OCI-LY3 (cell line): Measurements from ENCODE around the gene GAPT.

Experiments used
- H2AFZ ChIP-seq: fragments of 200-600, 300-600 bp; shearing (Covaris generic); 2 replicates; pipeline ENCODE4 v1.6.0; 2014; ENCODE audit warnings: antibody characterized with exemption, low read depth, low read length
- H3K27ac ChIP-seq: fragments of 200-600, 300-600 bp; sonication (generic); 2 replicates; pipeline ENCODE4 v1.5.1; 2014; ENCODE audit warnings: mild to moderate bottlenecking, low read length, moderate library complexity, mixed read lengths
- H3K27me3 ChIP-seq: fragments of 200-600, 300-600 bp; sonication (generic); 2 replicates; pipeline ENCODE4 v1.6.1; 2014; ENCODE audit warnings: low read depth, low read length, mixed read lengths
- H3K36me3 ChIP-seq: fragments of 200-600, 300-600 bp; sonication (generic); replicated peaks from 2 replicates; pipeline ENCODE3; 2014; ENCODE audit warnings: low read depth, low read length, mixed read lengths
- H3K4me1 ChIP-seq: fragments of 300-600, 200-600 bp; sonication (generic); 2 replicates; pipeline ENCODE4 v1.6.1; 2014; ENCODE audit warnings: low read length, mixed read lengths
- H3K4me2 ChIP-seq: fragments of 200-600, 300-600 bp; sonication (generic); 2 replicates; pipeline ENCODE4 v1.6.1; 2014; ENCODE audit warnings: low read length, mixed read lengths
- H3K4me3 ChIP-seq: fragments of 300-600, 200-600 bp; sonication (generic); 2 replicates; pipeline ENCODE4 v1.5.1; 2014; ENCODE audit warnings: antibody characterized with exemption, mild to moderate bottlenecking, low read length, moderate library complexity
- H3K79me2 ChIP-seq: fragments of 300-600, 200-600 bp; shearing (Covaris generic); 2 replicates; pipeline ENCODE4 v1.6.1; 2014; ENCODE audit warnings: mild to moderate bottlenecking, low read length, mixed read lengths
- H3K9ac ChIP-seq: fragments of 300-600, 200-600 bp; shearing (Covaris generic); 2 replicates; pipeline ENCODE4 v1.6.0; 2014; ENCODE audit warnings: mild to moderate bottlenecking, low read length, moderate library complexity
- H3K9me3 ChIP-seq: fragments of 200-600, 300-600 bp; shearing (Covaris generic); 2 replicates; pipeline ENCODE4 v1.6.1; 2014; ENCODE audit warnings: low read length, mixed read lengths; ENCODE audit not compliant: insufficient read depth
- H4K20me1 ChIP-seq: fragments of 200-600, 300-600 bp; sonication (generic); 2 replicates; pipeline ENCODE4 v1.6.1; 2016; ENCODE audit warnings: low read length, mixed read lengths; ENCODE audit not compliant: insufficient read depth
- CTCF ChIP-seq: fragments of 200-600, 300-600 bp; sonication (generic); IDR thresholded peaks from 2 replicates; pipeline ENCODE4 v1.5.1; 2014; ENCODE audit warnings: antibody characterized with exemption, low read length, low read depth
- EZH2phosphoT487 ChIP-seq: fragments of 200-600 bp; shearing (Covaris generic); IDR thresholded peaks from 2 replicates; pipeline ENCODE4 v1.6.1; 2018; ENCODE audit warnings: antibody characterized with exemption, mixed run types, low read depth

GAPT gene

GRCh38 chr5:58450018-58450417 lies 41.2 kb upstream of the GAPT start:
- no peaks in the 10 kb centered on the region for H3K9me3 ChIP-seq
- H3K4me1 ChIP-seq: no peaks in the 10 kb centered on the region
- no peak overlapping the region for H3K9ac ChIP-seq
- H3K4me2 ChIP-seq: no peak overlapping the region
- H3K27me3 ChIP-seq: no peaks in the 10 kb centered on the region
- TF ChIP-seq CTCF (no peak), EZH2phosphoT487 (no peak)
- H4K20me1 ChIP-seq: no peaks in the 10 kb centered on the region
- H3K27ac ChIP-seq: no peak overlapping the region
- H3K4me3 ChIP-seq: no peak overlapping the region
- H3K36me3 ChIP-seq: no peaks in the 10 kb centered on the region
- no peak overlapping the region for H2AFZ ChIP-seq
- no peaks in the 10 kb centered on the region for H3K79me2 ChIP-seq

GRCh38 chr5:58450811-58451629 lies 40.2 kb upstream of the GAPT start:
- no peak overlapping the region for H3K27ac ChIP-seq
- H3K4me1 ChIP-seq: no peaks in the 10 kb centered on the region
- H3K27me3 ChIP-seq: no peaks in the 10 kb centered on the region
- H3K4me3 ChIP-seq: no peak overlapping the region
- TF ChIP-seq EZH2phosphoT487: no peak
- no peak for TF ChIP-seq CTCF
- no peaks in the 10 kb centered on the region for H3K9me3 ChIP-seq
- no peaks in the 10 kb centered on the region for H3K79me2 ChIP-seq
- no peak overlapping the region for H3K9ac ChIP-seq
- H3K36me3 ChIP-seq: no peaks in the 10 kb centered on the region
- no peak overlapping the region for H2AFZ ChIP-seq
- no peak overlapping the region for H3K4me2 ChIP-seq
- H4K20me1 ChIP-seq: no peaks in the 10 kb centered on the region

- TF ChIP-seq EZH2phosphoT487 (no peak), CTCF (no peak)
- no peaks in the 10 kb centered on the region for H3K27me3 ChIP-seq
- H2AFZ ChIP-seq: no peak overlapping the region
- H3K4me2 ChIP-seq: no peak overlapping the region
- H3K27ac ChIP-seq: no peak overlapping the region
- no peaks in the 10 kb centered on the region for H4K20me1 ChIP-seq
- no peaks in the 10 kb centered on the region for H3K4me1 ChIP-seq
- no peaks in the 10 kb centered on the region for H3K36me3 ChIP-seq
- no peak overlapping the region for H3K4me3 ChIP-seq
- H3K79me2 ChIP-seq: no peaks in the 10 kb centered on the region
- H3K9me3 ChIP-seq: no peaks in the 10 kb centered on the region
- H3K9ac ChIP-seq: no peak overlapping the region
Observed at GRCh38 chr5:58451732-58452565, 39.3 kb upstream of the GAPT start.

- Histone ChIP-seq H3K4me1 (no peaks in the 10 kb centered on the region), H3K4me3 (no peak overlapping the region), H4K20me1 (no peaks in the 10 kb centered on the region), H3K36me3 (no peaks in the 10 kb centered on the region), H3K27ac (no peak overlapping the region), H2AFZ (no peak overlapping the region), H3K27me3 (no peaks in the 10 kb centered on the region), H3K4me2 (no peak overlapping the region), H3K79me2 (no peaks in the 10 kb centered on the region), H3K9me3 (no peaks in the 10 kb centered on the region), H3K9ac (no peak overlapping the region)
- TF ChIP-seq EZH2phosphoT487: no peak
Observed at GRCh38 chr5:58452566-58453258, 38.5 kb upstream of the GAPT start.
